HepG2 (cell line): ENCODE measurements around the gene STPG2. TPM values are rescaled to one million over a fixed set of nuclear protein-coding genes. Genes with fewer than 3 reads are reported as not detected.

ENCODE experiments used
- CC2D1A ChIP-seq: sonication (generic); formaldehyde crosslinking; IDR thresholded peaks from 2 replicates; pipeline ENCODE4 v1.8.1; 2023; ENCODE audit warnings: mild to moderate bottlenecking, missing genetic modification reagents
- FOXK1 ChIP-seq: sonication (generic); formaldehyde crosslinking; IDR thresholded peaks from 2 replicates; pipeline ENCODE4 v1.4.0; 2020; ENCODE audit warnings: low read depth, missing genetic modification reagents, borderline replicate concordance
- GABPB1 ChIP-seq: IDR thresholded peaks from 2 replicates; pipeline ENCODE4 v1.6.1; 2016; ENCODE audit warnings: mild to moderate bottlenecking, missing genetic modification reagents, moderate library complexity, missing compliant biosample characterization
- GZF1 ChIP-seq: sonication (generic); formaldehyde crosslinking; IDR thresholded peaks from 2 replicates; pipeline ENCODE4 v1.5.1; 2020; ENCODE audit warnings: mild to moderate bottlenecking, missing genetic modification reagents
- HDAC1 ChIP-seq: sonication (generic); formaldehyde crosslinking; IDR thresholded peaks from 2 replicates; pipeline ENCODE4 v1.5.1; 2020; ENCODE audit warnings: mild to moderate bottlenecking, missing genetic modification reagents
- HNRNPLL ChIP-seq: fragments of 200-400 bp; formaldehyde crosslinking; IDR thresholded peaks from 2 replicates; pipeline ENCODE4 v1.6.1; 2017; ENCODE audit warnings: mild to moderate bottlenecking, low read depth, low read length; ENCODE audit not compliant: poor library complexity, severe bottlenecking
- KDM4B ChIP-seq: sonication (generic); formaldehyde crosslinking; IDR thresholded peaks from 2 replicates; pipeline ENCODE4 v1.4.0; 2020; ENCODE audit warnings: missing genetic modification reagents
- SMARCC2 ChIP-seq: fragments of 450-650 bp; IDR thresholded peaks from 2 replicates; pipeline ENCODE4 v1.6.1; 2017; ENCODE audit warnings: antibody characterized with exemption, mild to moderate bottlenecking
- SPEN ChIP-seq: sonication (generic); formaldehyde crosslinking; IDR thresholded peaks from 2 replicates; pipeline ENCODE4 v1.5.1; 2020; ENCODE audit warnings: low read depth, mild to moderate bottlenecking, missing genetic modification reagents
- SRF ChIP-seq: IDR thresholded peaks from 2 replicates; pipeline ENCODE4 v1.6.1; 2011; ENCODE audit warnings: mild to moderate bottlenecking, low read depth, low read length, moderate library complexity
- TFE3 ChIP-seq: IDR thresholded peaks from 2 replicates; pipeline ENCODE4 v1.6.1; 2016
- TSC22D2 ChIP-seq: sonication (generic); formaldehyde crosslinking; IDR thresholded peaks from 2 replicates; pipeline ENCODE4 v1.5.1; 2020; ENCODE audit warnings: missing genetic modification reagents, mild to moderate bottlenecking, borderline replicate concordance
- XBP1 ChIP-seq: sonication (generic); formaldehyde crosslinking; IDR thresholded peaks from 2 replicates; pipeline ENCODE4 v1.5.0; 2020; ENCODE audit warnings: missing genetic modification reagents
- ZNF331 ChIP-seq: sonication (generic); formaldehyde crosslinking; IDR thresholded peaks from 2 replicates; pipeline ENCODE4 v1.4.0; 2020; ENCODE audit warnings: missing genetic modification reagents
- ZNF430 ChIP-seq: sonication (generic); formaldehyde crosslinking; IDR thresholded peaks from 2 replicates; pipeline ENCODE4 v1.9.0; 2021; ENCODE audit warnings: mild to moderate bottlenecking, missing genetic modification reagents
- ZNF562 ChIP-seq: sonication (generic); formaldehyde crosslinking; IDR thresholded peaks from 2 replicates; pipeline ENCODE4 v1.8.0; 2022; ENCODE audit warnings: missing genetic modification reagents, borderline replicate concordance
- ZNF674 ChIP-seq: sonication (generic); formaldehyde crosslinking; IDR thresholded peaks from 2 replicates; pipeline ENCODE4 v1.5.0; 2020; ENCODE audit warnings: low read depth, mild to moderate bottlenecking, missing genetic modification reagents
- polyA plus RNA-seq, 8 experiments: library from polyadenylated mRNA; depleted of rRNA in 3 of 8; stranded (reverse) in 7 of 8; unstranded in 1 of 8; fragments of >200 nt; fragmentation: Illumina TruSeq in 4 of 8; extraction: Trizol in 4 of 8; gene quantifications; 2 replicates each; pipeline versions ENCODE4 v1.2.1 to v1.2.3, GENCODE V29; 2011 to 2016; ENCODE audit warnings: low read depth in 4 of 8, missing spikeins in 1 of 8, mixed read lengths in 1 of 8; ENCODE audit not compliant: insufficient read depth in 1 of 8
- total RNA-seq, 5 experiments: library from RNA; depleted of rRNA; stranded (reverse); fragments of >200 nt; fragmentation: Illumina TruSeq; extraction: Trizol; gene quantifications; 2 replicates each; pipeline ENCODE4 v1.2.3, GENCODE V29; 2016; ENCODE audit warnings: low read depth in 1 of 5
- TF ChIP-seq, protein P1 (sequence below): sonication (generic); formaldehyde crosslinking; IDR thresholded peaks from 2 replicates; pipeline ENCODE4 v1.5.0; 2020; ENCODE audit warnings: missing genetic modification reagents
- TF ChIP-seq, protein P2 (sequence below): sonication (generic); formaldehyde crosslinking; IDR thresholded peaks from 2 replicates; pipeline ENCODE4 v1.5.0; 2020; ENCODE audit warnings: mild to moderate bottlenecking, missing genetic modification reagents, moderate library complexity
- TF ChIP-seq, protein P3 (sequence below): sonication (generic); formaldehyde crosslinking; IDR thresholded peaks from 2 replicates; pipeline ENCODE4 v1.9.0; 2022; ENCODE audit warnings: missing genetic modification reagents, mild to moderate bottlenecking, borderline replicate concordance

The STPG2 gene
- total and polyA plus RNA-seq, 2 of the 13 experiments (the other 11 are each of a cell fraction or from before 2014, with no cell fraction given) = 0.07 TPM; not detected in 1

- TF ChIP-seq HNRNPLL (peak; percentile 65), SPEN (no peak), SRF (0 out of 2 replicates have a peak, but pooled peaks have one; percentile 11), FOXK1 (CRISPR knock-in tag) (peak; percentile 46; the same call in 1 of the 2 replicates), GZF1 (0 out of 2 replicates have a peak, but pooled peaks have one; percentile 30), ZNF331 (CRISPR knock-in tag) (peak; percentile 37; the same call in 1 of the 2 replicates), CC2D1A (CRISPR knock-in tag) (0 out of 2 replicates have a peak, but pooled peaks have one; percentile 28), TFE3 (CRISPR knock-in tag) (0 out of 2 replicates have a peak, but pooled peaks have one; percentile 17), SMARCC2 (no peak), TSC22D2 (no peak), KDM4B (CRISPR knock-in tag) (0 out of 2 replicates have a peak, but pooled peaks have one; percentile 32), XBP1 (peak; percentile 57; the same call in 1 of the 2 replicates), GABPB1 (peak; percentile 97), ZNF430 (CRISPR knock-in tag) (peak; percentile 67; the same call in 1 of the 2 replicates), ZNF674 (CRISPR knock-in tag) (no peak), ZNF562 (CRISPR knock-in tag) (no peak), HDAC1 (CRISPR knock-in tag) (0 out of 2 replicates have a peak, but pooled peaks have one; percentile 21)
- TF ChIP-seq, protein P1, sequence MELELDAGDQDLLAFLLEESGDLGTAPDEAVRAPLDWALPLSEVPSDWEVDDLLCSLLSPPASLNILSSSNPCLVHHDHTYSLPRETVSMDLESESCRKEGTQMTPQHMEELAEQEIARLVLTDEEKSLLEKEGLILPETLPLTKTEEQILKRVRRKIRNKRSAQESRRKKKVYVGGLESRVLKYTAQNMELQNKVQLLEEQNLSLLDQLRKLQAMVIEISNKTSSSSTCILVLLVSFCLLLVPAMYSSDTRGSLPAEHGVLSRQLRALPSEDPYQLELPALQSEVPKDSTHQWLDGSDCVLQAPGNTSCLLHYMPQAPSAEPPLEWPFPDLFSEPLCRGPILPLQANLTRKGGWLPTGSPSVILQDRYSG (CRISPR knock-in tag) = peak; percentile 28; the same call in 1 of the 2 replicates
- TF ChIP-seq, protein P2, sequence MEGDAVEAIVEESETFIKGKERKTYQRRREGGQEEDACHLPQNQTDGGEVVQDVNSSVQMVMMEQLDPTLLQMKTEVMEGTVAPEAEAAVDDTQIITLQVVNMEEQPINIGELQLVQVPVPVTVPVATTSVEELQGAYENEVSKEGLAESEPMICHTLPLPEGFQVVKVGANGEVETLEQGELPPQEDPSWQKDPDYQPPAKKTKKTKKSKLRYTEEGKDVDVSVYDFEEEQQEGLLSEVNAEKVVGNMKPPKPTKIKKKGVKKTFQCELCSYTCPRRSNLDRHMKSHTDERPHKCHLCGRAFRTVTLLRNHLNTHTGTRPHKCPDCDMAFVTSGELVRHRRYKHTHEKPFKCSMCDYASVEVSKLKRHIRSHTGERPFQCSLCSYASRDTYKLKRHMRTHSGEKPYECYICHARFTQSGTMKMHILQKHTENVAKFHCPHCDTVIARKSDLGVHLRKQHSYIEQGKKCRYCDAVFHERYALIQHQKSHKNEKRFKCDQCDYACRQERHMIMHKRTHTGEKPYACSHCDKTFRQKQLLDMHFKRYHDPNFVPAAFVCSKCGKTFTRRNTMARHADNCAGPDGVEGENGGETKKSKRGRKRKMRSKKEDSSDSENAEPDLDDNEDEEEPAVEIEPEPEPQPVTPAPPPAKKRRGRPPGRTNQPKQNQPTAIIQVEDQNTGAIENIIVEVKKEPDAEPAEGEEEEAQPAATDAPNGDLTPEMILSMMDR (CRISPR knock-in tag) = peak; percentile 52
- TF ChIP-seq, protein P3, sequence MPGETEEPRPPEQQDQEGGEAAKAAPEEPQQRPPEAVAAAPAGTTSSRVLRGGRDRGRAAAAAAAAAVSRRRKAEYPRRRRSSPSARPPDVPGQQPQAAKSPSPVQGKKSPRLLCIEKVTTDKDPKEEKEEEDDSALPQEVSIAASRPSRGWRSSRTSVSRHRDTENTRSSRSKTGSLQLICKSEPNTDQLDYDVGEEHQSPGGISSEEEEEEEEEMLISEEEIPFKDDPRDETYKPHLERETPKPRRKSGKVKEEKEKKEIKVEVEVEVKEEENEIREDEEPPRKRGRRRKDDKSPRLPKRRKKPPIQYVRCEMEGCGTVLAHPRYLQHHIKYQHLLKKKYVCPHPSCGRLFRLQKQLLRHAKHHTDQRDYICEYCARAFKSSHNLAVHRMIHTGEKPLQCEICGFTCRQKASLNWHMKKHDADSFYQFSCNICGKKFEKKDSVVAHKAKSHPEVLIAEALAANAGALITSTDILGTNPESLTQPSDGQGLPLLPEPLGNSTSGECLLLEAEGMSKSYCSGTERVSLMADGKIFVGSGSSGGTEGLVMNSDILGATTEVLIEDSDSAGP (CRISPR knock-in tag) = peak; percentile 68; the same call in 1 of the 2 replicates
These were observed at the start of gene STPG2 (continued) for GRCh38 chr4:98143001-98143899.
